Neutrophil (primary cell): ENCODE measurements around the gene COL4A1.

Experiments used
- H3K27ac ChIP-seq: fragments of 200-600 bp; sonication (generic); 2 replicates; pipeline ENCODE4 v1.5.1; 2016; ENCODE audit warnings: mild to moderate bottlenecking, moderate library complexity
- H3K27me3 ChIP-seq: fragments of 200-600 bp; sonication (generic); 2 replicates; pipeline ENCODE4 v1.6.0; 2016; ENCODE audit warnings: mild to moderate bottlenecking
- H3K36me3 ChIP-seq: fragments of 200-600 bp; sonication (generic); 2 replicates; pipeline ENCODE4 v1.5.1; 2017
- H3K4me1 ChIP-seq, 2 experiments: fragments of 200-600 bp in 1 of 2; sonication (generic) in 1 of 2; 1 replicate in 1 of 2; 2 replicates in 1 of 2; pipeline versions ENCODE4 v1.5.1 to v1.6.1; 2013 to 2016; ENCODE audit warnings: low read depth in 1 of 2, low read length in 1 of 2, mild to moderate bottlenecking in 1 of 2, moderate library complexity in 1 of 2; ENCODE audit not compliant: control insufficient read depth in 1 of 2, insufficient read depth in 1 of 2
- H3K4me3 ChIP-seq, 2 experiments: fragments of 200-600 bp in 1 of 2; sonication (generic) in 1 of 2; 1 replicate in 1 of 2; 2 replicates in 1 of 2; pipeline ENCODE4 v1.5.1; 2013 to 2016; ENCODE audit warnings: low read depth in 1 of 2, low read length in 1 of 2, mild to moderate bottlenecking in 1 of 2, moderate library complexity in 1 of 2
- H3K9me3 ChIP-seq: fragments of 200-600 bp; sonication (generic); 2 replicates; pipeline ENCODE4 v1.5.1; 2016
- CTCF ChIP-seq: fragments of 200-600 bp; sonication (generic); IDR thresholded peaks from 2 replicates; pipeline ENCODE4 v1.5.1; 2016; ENCODE audit warnings: antibody characterized with exemption

COL4A1 gene

GRCh38 chr13:110173247-110173818 is 133.6 kb downstream of the COL4A1 start:
- H3K27me3 ChIP-seq, result no peaks in the 10 kb centered on the region
- no peak overlapping the region for H3K4me3 ChIP-seq
- no peak for TF ChIP-seq CTCF
- peaks cover 6% of the 10 kb centered on the region in 2 experiments for H3K4me1 ChIP-seq
- H3K36me3 ChIP-seq, result no peaks in the 10 kb centered on the region
- no peaks in the 10 kb centered on the region for H3K9me3 ChIP-seq
- no peak overlapping the region for H3K27ac ChIP-seq

- H3K4me1 ChIP-seq, result peaks cover 6 to 16% of the 10 kb centered on the region in 2 experiments
- TF ChIP-seq CTCF, result no peak
- H3K4me3 ChIP-seq, result no peak overlapping the region
- no peaks in the 10 kb centered on the region for H3K9me3 ChIP-seq
- no peaks in the 10 kb centered on the region for H3K27me3 ChIP-seq
- H3K36me3 ChIP-seq, result no peaks in the 10 kb centered on the region
- no peak overlapping the region for H3K27ac ChIP-seq
Measured at GRCh38 chr13:110170882-110171281, 136.1 kb downstream of the COL4A1 start.

GRCh38 chr13:110170020-110170790 is 136.8 kb downstream of the COL4A1 start:
- Histone ChIP-seq H3K4me1 (peaks cover 6 to 16% of the 10 kb centered on the region in 2 experiments), H3K27ac (no peak overlapping the region), H3K4me3 (no peak overlapping the region), H3K27me3 (no peaks in the 10 kb centered on the region), H3K9me3 (no peaks in the 10 kb centered on the region), H3K36me3 (no peaks in the 10 kb centered on the region)
- TF ChIP-seq CTCF, result no peak

- Histone ChIP-seq H3K9me3 (no peaks in the 10 kb centered on the region), H3K4me3 (no peak overlapping the region), H3K27ac (no peak overlapping the region), H3K27me3 (no peaks in the 10 kb centered on the region), H3K36me3 (no peaks in the 10 kb centered on the region), H3K4me1 (peaks cover 6 to 16% of the 10 kb centered on the region in 2 experiments)
- TF ChIP-seq CTCF, result no peak
Measured at GRCh38 chr13:110168999-110169933, 137.7 kb downstream of the COL4A1 start.

- H3K4me1 ChIP-seq, result peaks cover 19 to 30% of the 10 kb centered on the region in 2 experiments
- TF ChIP-seq CTCF, result no peak
- H3K27me3 ChIP-seq, result no peaks in the 10 kb centered on the region
- H3K27ac ChIP-seq, result no peak overlapping the region
- no peaks in the 10 kb centered on the region for H3K9me3 ChIP-seq
- H3K36me3 ChIP-seq, result no peaks in the 10 kb centered on the region
- H3K4me3 ChIP-seq, result no peak overlapping the region
Measured at GRCh38 chr13:110166598-110166997, 140.4 kb downstream of the COL4A1 start.
